GM12892 (cell line): ENCODE results near the gene TSKU.

Experiments
- POLR2A ChIP-seq: IDR thresholded peaks from 2 replicates; pipeline ENCODE4 v1.6.1; 2011; ENCODE audit warnings: low read depth, low read length, control low read depth
- POLR2AphosphoS5 ChIP-seq: IDR thresholded peaks from 2 replicates; pipeline ENCODE4 v1.6.1; 2011; ENCODE audit warnings: low read depth, low read length, control low read depth

DNA sequence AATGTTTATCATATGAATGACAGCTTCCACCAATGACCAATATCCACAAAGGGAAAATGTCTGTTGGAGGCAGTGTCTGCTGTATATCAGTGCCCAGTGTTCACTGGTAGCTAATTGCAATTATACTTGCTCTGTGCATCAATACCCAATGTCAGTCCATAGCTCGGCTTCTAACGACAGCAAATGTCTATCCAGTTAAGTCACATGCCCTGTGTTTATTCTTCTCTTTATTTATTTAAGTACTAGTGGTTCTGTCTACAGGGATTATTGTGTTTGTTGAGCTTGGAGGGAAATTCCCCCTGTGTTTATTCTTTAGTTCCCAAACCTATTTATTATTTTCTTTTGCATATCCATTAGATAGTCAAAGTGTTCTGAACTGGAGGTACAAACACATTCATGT, 18.6 kb downstream of the TSKU start:
- TF ChIP-seq POLR2A (no peak), POLR2AphosphoS5 (no peak)
